ENCODE measurements around the gene RBBP5.

RBBP5 gene

GRCh38 chr1:205076245-205076761, 45.5 kb downstream of the RBBP5 start:
- Histone ChIP-seq H3K4me3 (ENCODE audit: low read depth, low read length) (no peak overlapping the region), H3K27ac (no peak overlapping the region), H3K36me3 (replicated peaks) (no peaks in the 10 kb centered on the region), H3K27me3 (replicated peaks) (no peaks in the 10 kb centered on the region)
- in situ Hi-C loops (cut with HindIII; ENCODE audit: low pct_ligation_motif_present, low sequenced_read_pairs): no loop called here
- TF ChIP-seq CTCF (IDR thresholded peaks at IDR 0.05; ENCODE audit: low read depth, low read length, missing control alignments): no peak
- no peak for DNase-seq

GRCh38 chr1:205075642-205076155, 46.1 kb downstream of the RBBP5 start:
- no peaks in the 10 kb centered on the region for H3K36me3 ChIP-seq (replicated peaks)
- no peaks in the 10 kb centered on the region for H3K27me3 ChIP-seq (replicated peaks)
- no peak overlapping the region for H3K4me3 ChIP-seq (ENCODE audit: low read depth, low read length)
- no peak for TF ChIP-seq CTCF (IDR thresholded peaks at IDR 0.05; ENCODE audit: low read depth, low read length, missing control alignments)
- in situ Hi-C loops (cut with HindIII; ENCODE audit: low pct_ligation_motif_present, low sequenced_read_pairs): no loop called here
- no peak overlapping the region for H3K27ac ChIP-seq
- no peak for DNase-seq

GRCh38 chr1:205074513-205074912, 47.3 kb downstream of the RBBP5 start:
- Histone ChIP-seq H3K36me3 (replicated peaks) (no peaks in the 10 kb centered on the region), H3K27me3 (replicated peaks) (no peaks in the 10 kb centered on the region), H3K4me3 (ENCODE audit: low read depth, low read length) (no peak overlapping the region), H3K27ac (no peak overlapping the region)
- TF ChIP-seq CTCF (IDR thresholded peaks at IDR 0.05; ENCODE audit: low read depth, low read length, missing control alignments): no peak
- no peak for DNase-seq
- in situ Hi-C loops (cut with HindIII; ENCODE audit: low pct_ligation_motif_present, low sequenced_read_pairs): no loop called here

- H3K4me3 ChIP-seq (ENCODE audit: low read depth, low read length): no peak overlapping the region
- in situ Hi-C loops (cut with HindIII; ENCODE audit: low pct_ligation_motif_present, low sequenced_read_pairs): no loop called here
Observed at GRCh38 chr1:205074084-205074483, 47.7 kb downstream of the RBBP5 start.

GRCh38 chr1:205073511-205073910, 48.3 kb downstream of the RBBP5 start:
- TF ChIP-seq CTCF (IDR thresholded peaks at IDR 0.05; ENCODE audit: low read depth, low read length, missing control alignments): no peak
- no peak for DNase-seq

More at GRCh38 chr1:205074084-205074483, 47.7 kb downstream of the RBBP5 start:
- no peak for DNase-seq
- Histone ChIP-seq H3K27me3 (replicated peaks) (no peaks in the 10 kb centered on the region), H3K36me3 (replicated peaks) (no peaks in the 10 kb centered on the region), H3K27ac (no peak overlapping the region)
- no peak for TF ChIP-seq CTCF (IDR thresholded peaks at IDR 0.05; ENCODE audit: low read depth, low read length, missing control alignments)

GRCh38 chr1:205072881-205073280, 48.9 kb downstream of the RBBP5 start:
- H3K4me3 ChIP-seq (ENCODE audit: low read depth, low read length): no peak overlapping the region
- H3K36me3 ChIP-seq (replicated peaks): no peaks in the 10 kb centered on the region
- no peak for TF ChIP-seq CTCF (IDR thresholded peaks at IDR 0.05; ENCODE audit: low read depth, low read length, missing control alignments)
- H3K27ac ChIP-seq: no peak overlapping the region
- DNase-seq: no peak
- in situ Hi-C loops (cut with HindIII; ENCODE audit: low pct_ligation_motif_present, low sequenced_read_pairs): no loop called here
- H3K27me3 ChIP-seq (replicated peaks): no peaks in the 10 kb centered on the region

More at GRCh38 chr1:205073511-205073910, 48.3 kb downstream of the RBBP5 start:
- H3K36me3 ChIP-seq (replicated peaks): no peaks in the 10 kb centered on the region
- H3K4me3 ChIP-seq (ENCODE audit: low read depth, low read length): no peak overlapping the region
- no peak overlapping the region for H3K27ac ChIP-seq
- H3K27me3 ChIP-seq (replicated peaks): no peaks in the 10 kb centered on the region
- in situ Hi-C loops (cut with HindIII; ENCODE audit: low pct_ligation_motif_present, low sequenced_read_pairs): no loop called here

Measured in brain microvascular endothelial cell (primary cell).